Measurements from ENCODE around the gene DOK5. TPM values are rescaled to one million over a fixed set of nuclear protein-coding genes. Genes with fewer than 3 reads are reported as not detected.

Gene DOK5
- total and polyA plus RNA-seq, 2 of the 4 experiments (the other 2 are of a cell fraction) = 2.8 to 3.9 TPM

DNA sequence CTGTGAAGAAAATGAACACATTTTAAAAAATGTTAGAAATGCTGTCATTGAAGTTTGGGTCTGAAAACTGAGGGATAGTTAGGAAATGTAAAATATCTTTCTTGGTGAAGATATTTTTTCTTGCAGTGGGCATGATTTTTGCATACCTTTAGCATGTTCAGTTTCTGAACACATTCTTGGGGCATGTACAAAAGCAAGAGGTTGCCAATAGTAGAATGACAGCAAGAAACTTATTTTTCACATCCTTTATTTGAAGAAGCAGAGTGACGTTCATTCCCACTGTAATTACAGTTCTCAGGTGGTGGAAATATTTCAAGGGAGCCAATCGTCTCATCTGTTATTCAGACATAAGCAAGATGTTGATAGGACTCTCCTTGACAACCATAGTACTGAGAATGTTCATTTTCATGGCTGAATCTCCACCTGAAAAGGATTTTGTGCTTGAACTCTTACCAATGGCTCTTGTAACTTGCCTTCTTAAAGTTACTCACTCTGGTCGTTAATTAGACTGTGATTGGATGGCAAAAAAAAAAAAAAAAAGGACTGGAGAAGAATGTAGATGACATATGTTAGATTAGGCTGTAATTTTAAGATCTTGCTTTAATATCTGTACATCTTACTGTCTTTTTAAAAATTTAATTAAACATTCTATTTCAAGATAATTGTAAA, 74.4 kb downstream of the DOK5 start:
- no peak overlapping the region for H3K9ac ChIP-seq (ENCODE audit: low read depth, low read length)
- ATAC-seq (ENCODE audit: low read depth) = no peak
- BruUV-seq (replicated peaks) = no TSS peak
- peaks cover 2% of the 10 kb centered on the region; the same call in 1 of the 2 replicates for H3K9me3 ChIP-seq (ENCODE audit: control insufficient read depth, insufficient read depth, low read length)
- no peak overlapping the region for H4K91ac ChIP-seq (ENCODE audit: insufficient read depth, low read depth, low read length)
- no peak overlapping the region for H2BK20ac ChIP-seq (ENCODE audit: low read depth, low read length)
- H3K9me1 ChIP-seq (ENCODE audit: insufficient read depth, low read length) = no peaks in the 10 kb centered on the region
- no peak overlapping the region for H4K8ac ChIP-seq (ENCODE audit: low read depth in 2 of 2, low read length in 2 of 2)
- DNase-seq = peak; percentile 3
- CTCF ChIA-PET = no interaction called here
- POLR2A ChIA-PET (ENCODE audit: unreplicated experiment) = no interaction called here
- H3K4ac ChIP-seq (ENCODE audit: low read depth, low read length) = no peak overlapping the region
- H3K36me3 ChIP-seq (ENCODE audit: control insufficient read depth, insufficient read depth, low read length) = no peaks in the 10 kb centered on the region
- intact Hi-C loops (cut with micrococcal nuclease) (no loop called here), in situ Hi-C loops (cut with MboI; ENCODE audit: low sequenced_read_pairs) (no loop called here), dilution Hi-C loops (cut with HindIII; ENCODE audit: low sequenced_read_pairs, unreplicated experiment) (no loop called here)
- H3K4me3 ChIP-seq (ENCODE audit: insufficient read depth, low read depth, low read length) = no peak overlapping the region
- H3K27me3 ChIP-seq (ENCODE audit: control insufficient read depth, insufficient read depth, low read length) = no peaks in the 10 kb centered on the region
- no peak overlapping the region for H2AK9ac ChIP-seq (replicated peaks; ENCODE audit: low read depth, low read length, poor library complexity)
- H4K5ac ChIP-seq (ENCODE audit: low read depth, low read length) = no peak overlapping the region
- H3K27ac ChIP-seq (ENCODE audit: insufficient read depth, low read length) = no peak overlapping the region
- no peaks in the 10 kb centered on the region for H4K20me1 ChIP-seq (ENCODE audit: insufficient read depth, low read length)
- no peak overlapping the region for H2AK5ac ChIP-seq (ENCODE audit: low read depth, low read length)
- no peak overlapping the region for H3K56ac ChIP-seq (ENCODE audit: extremely low read depth, insufficient read depth, low read length)
- no peak for TF ChIP-seq NFE2L2 (IDR thresholded peaks at IDR 0.05; ENCODE audit: low read depth, low read length)
- no peak for TF ChIP-seq BHLHE40 (IDR thresholded peaks at IDR 0.05; ENCODE audit: low read depth, low read length)
- TF ChIP-seq RCOR1 (IDR thresholded peaks at IDR 0.05; ENCODE audit: insufficient replicate concordance, low read length) = no peak
- TF ChIP-seq CHD1 (IDR thresholded peaks at IDR 0.05; ENCODE audit: low read depth, low read length) = no peak
- TF ChIP-seq FOS (IDR thresholded peaks at IDR 0.05; ENCODE audit: low read depth, low read length) = no peak
- H3K14ac ChIP-seq (replicated peaks; ENCODE audit: low read depth, low read length) = no peak overlapping the region
- H2BK15ac ChIP-seq (ENCODE audit: low read depth, low read length) = no peak overlapping the region
- no peak overlapping the region for H3K4me2 ChIP-seq (ENCODE audit: low read depth, low read length)
- H3K18ac ChIP-seq (ENCODE audit: low read depth, low read length) = no peak overlapping the region
- H2AFZ ChIP-seq (replicated peaks; ENCODE audit: low read length, poor library complexity) = no peak overlapping the region
- H3K4me1 ChIP-seq (ENCODE audit: control insufficient read depth, insufficient read depth, low read length) = no peaks in the 10 kb centered on the region
- no peaks in the 10 kb centered on the region for H3K79me1 ChIP-seq (ENCODE audit: low read depth in 1 of 2, low read length in 2 of 2)
- no peak overlapping the region for H2BK120ac ChIP-seq (ENCODE audit: low read depth, low read length)
- no peak overlapping the region for H2BK5ac ChIP-seq (ENCODE audit: low read depth, low read length, poor library complexity, severe bottlenecking)
- WGBS, 2 experiments (ENCODE audit: extremely low coverage in 2 of 2, insufficient read length in 1 of 2) = no CpG with 5 or more reads among the region's 3 CpGs
- no peak overlapping the region for H3K23ac ChIP-seq (ENCODE audit: low read depth, low read length)
